GM12891 (cell line): ENCODE results near the gene SMAD6.

Experiments
- DNase-seq: peaks from one replicate; pipeline ENCODE4 v3.0.0; 2011; ENCODE audit warnings: low spot score; ENCODE audit not compliant: insufficient read length
- FAIRE-seq: peaks from 2 replicates; lab custom pipeline; 2011; peaks lifted over from hg19 to GRCh38; lab: Jason Lieb, UNC
- PAX5 ChIP-seq: IDR thresholded peaks from 2 replicates; pipeline ENCODE4 v1.6.1; 2011; ENCODE audit warnings: low read length, moderate library complexity, mild to moderate bottlenecking; ENCODE audit not compliant: insufficient read depth, severe bottlenecking
- POLR2A ChIP-seq: IDR thresholded peaks from 2 replicates; pipeline ENCODE4 v1.6.1; 2011; ENCODE audit warnings: low read depth, low read length, control low read depth
- POLR2AphosphoS5 ChIP-seq: IDR thresholded peaks from 2 replicates; pipeline ENCODE4 v1.6.1; 2011; ENCODE audit warnings: low read depth, low read length, control low read depth
- POU2F2 ChIP-seq: IDR thresholded peaks from 2 replicates; pipeline ENCODE4 v1.6.1; 2011; ENCODE audit warnings: low read depth, mild to moderate bottlenecking, control low read depth, low read length, moderate library complexity
- SPI1 ChIP-seq: IDR thresholded peaks from 2 replicates; pipeline ENCODE4 v1.6.1; 2011; ENCODE audit warnings: low read depth, low read length, control low read depth
- TAF1 ChIP-seq: IDR thresholded peaks from 2 replicates; pipeline ENCODE4 v1.6.1; 2011; ENCODE audit warnings: low read depth, low read length, control low read depth

The SMAD6 gene

GRCh38 chr15:66709884-66710283, 7.8 kb downstream of the SMAD6 start:
- FAIRE-seq (no peak), DNase-seq (no peak)
- no peak for TF ChIP-seq TAF1
- TF ChIP-seq POU2F2 = no peak
- TF ChIP-seq POLR2AphosphoS5 = no peak
- no peak for TF ChIP-seq PAX5
- TF ChIP-seq SPI1 = no peak
- no peak for TF ChIP-seq POLR2A

GRCh38 chr15:66711260-66711659, 9.2 kb downstream of the SMAD6 start:
- no peak for TF ChIP-seq POU2F2
- DNase-seq = no peak
- no peak for FAIRE-seq

GRCh38 chr15:66711862-66712261, 9.8 kb downstream of the SMAD6 start:
- FAIRE-seq = no peak
- no peak for DNase-seq
- TF ChIP-seq PAX5 (no peak), TAF1 (no peak), SPI1 (no peak), POLR2AphosphoS5 (no peak), POU2F2 (no peak), POLR2A (no peak)

- TF ChIP-seq SPI1 (peak; percentile 99), TAF1 (no peak), POU2F2 (no peak)
- FAIRE-seq (no peak), DNase-seq (no peak)
Measured at GRCh38 chr15:66713843-66714508, 11.9 kb downstream of the SMAD6 start.

GRCh38 chr15:66714543-66714981, 12.5 kb downstream of the SMAD6 start:
- no peak for TF ChIP-seq PAX5
- TF ChIP-seq POU2F2 = no peak
- no peak for TF ChIP-seq TAF1
- TF ChIP-seq POLR2AphosphoS5 = no peak
- no peak for TF ChIP-seq POLR2A
- no peak for TF ChIP-seq SPI1
- FAIRE-seq (peak; percentile 62), DNase-seq (no peak)

- DNase-seq = no peak
- no peak for TF ChIP-seq SPI1
- no peak for TF ChIP-seq PAX5
- TF ChIP-seq POLR2AphosphoS5 = no peak
- no peak for TF ChIP-seq POU2F2
- TF ChIP-seq POLR2A = no peak
- no peak for TF ChIP-seq TAF1
- FAIRE-seq = no peak
Measured at GRCh38 chr15:66715181-66715624, 13.2 kb downstream of the SMAD6 start.

- no peak for DNase-seq
- TF ChIP-seq PAX5 = no peak
- TF ChIP-seq POLR2A = no peak
- no peak for FAIRE-seq
Measured at GRCh38 chr15:66715720-66716655, 14.0 kb downstream of the SMAD6 start.

- no peak for DNase-seq
- TF ChIP-seq POU2F2 (no peak), TAF1 (no peak), SPI1 (no peak), POLR2AphosphoS5 (no peak), POLR2A (no peak), PAX5 (no peak)
- no peak for FAIRE-seq
Measured at GRCh38 chr15:66716656-66717020, 14.6 kb downstream of the SMAD6 start.

GRCh38 chr15:66718220-66718988, 16.4 kb downstream of the SMAD6 start:
- no peak for TF ChIP-seq POLR2AphosphoS5
- no peak for DNase-seq
- no peak for FAIRE-seq
